ENCODE data around the gene RPL39L. TPM values are rescaled to one million over a fixed set of nuclear protein-coding genes. Genes with fewer than 3 reads are reported as not detected.

The RPL39L gene
- total and polyA plus RNA-seq, 4 experiments from 2014 or later: 2.6 to 15.7 (median 5.4) TPM

DNA sequence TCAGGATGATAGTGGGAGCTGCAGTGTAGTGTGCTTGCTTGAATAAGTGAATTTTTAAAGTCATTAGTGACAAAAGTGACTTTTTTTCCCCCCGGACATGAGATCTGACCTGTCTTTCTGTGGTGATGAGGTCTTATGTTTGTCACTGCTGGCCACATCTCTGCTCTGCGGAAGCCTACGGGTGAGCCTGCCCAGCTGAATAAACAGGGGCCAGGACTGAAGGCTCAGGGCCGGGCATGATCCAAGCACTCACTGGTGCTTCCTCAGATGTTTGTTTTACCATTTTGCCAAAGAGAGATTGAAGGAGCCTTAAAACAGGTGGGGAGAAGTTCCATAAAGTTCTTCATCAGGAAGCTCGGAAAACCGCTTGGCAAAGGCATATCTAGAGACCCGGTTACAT lies 35.0 kb downstream of the RPL39L start:
- DNase-seq: no peak
- H3K4me1 ChIP-seq (ENCODE audit: insufficient read depth, low read length): peaks cover 23% of the 10 kb centered on the region
- CTCF ChIA-PET (ENCODE audit: partially characterized antibody): interaction anchor here (6.4 kb wide), 1 partner anchor 9 kb away, joined by 57 read pairs; no protein-coding TSS in a partner anchor
- no peak overlapping the region for H3K4me3 ChIP-seq (ENCODE audit: low read length in 2 of 2)
- H3K27me3 Mint-ChIP-seq: no peaks in the 10 kb centered on the region
- H3K36me3 ChIP-seq (ENCODE audit: insufficient read depth, low read length): no peaks in the 10 kb centered on the region
- H3K4me3 Mint-ChIP-seq: no peak overlapping the region
- intact Hi-C loops (cut with micrococcal nuclease): no loop called here
- no peaks in the 10 kb centered on the region for H3K9me3 Mint-ChIP-seq
- no peak overlapping the region for H3K27ac ChIP-seq (ENCODE audit: low read depth, low read length)
- no peaks in the 10 kb centered on the region for H3K36me3 Mint-ChIP-seq
- H3K27me3 ChIP-seq (ENCODE audit: insufficient read depth, low read length): no peaks in the 10 kb centered on the region
- POLR2A ChIA-PET (ENCODE audit: partially characterized antibody): interaction anchor here (1.6 kb wide), 1 partner anchor 26 kb away, joined by 3 read pairs; no protein-coding TSS in a partner anchor
- peak overlapping the region in 1 of 7 donors; percentile 3 for H3K27ac Mint-ChIP-seq
- H3K9me3 ChIP-seq (ENCODE audit: control insufficient read depth in 1 of 2, low read length in 2 of 2): no peaks in the 10 kb centered on the region
- H3K4me1 Mint-ChIP-seq: peaks cover 15 to 25% (median 19%) of the 10 kb centered on the region in 4 donors

DNA sequence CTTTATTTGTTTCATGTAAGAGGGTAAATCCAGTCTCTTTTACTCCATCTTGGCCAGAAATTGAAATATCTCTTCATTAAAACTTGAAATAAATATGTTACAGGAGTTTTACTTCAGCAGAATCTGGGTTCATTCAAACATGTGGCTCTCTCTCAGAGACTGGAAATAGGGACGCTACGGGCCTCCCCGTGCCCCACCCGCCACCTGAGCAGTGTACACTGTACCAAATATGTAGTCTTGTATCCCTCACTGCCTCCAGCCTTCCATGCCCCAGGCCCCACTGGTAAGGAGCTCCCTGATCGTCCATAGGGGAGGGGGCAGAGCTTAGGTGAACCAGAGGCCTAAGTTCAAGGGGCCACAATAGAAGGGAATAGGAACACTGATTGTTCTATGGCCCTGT lies 36.0 kb downstream of the RPL39L start:
- POLR2A ChIA-PET (ENCODE audit: partially characterized antibody): interaction anchor here (1.0 kb wide), 1 partner anchor 10 kb away, joined by 3 read pairs; no protein-coding TSS in a partner anchor
- Mint-ChIP-seq H3K27ac (no peak overlapping the region), H3K9me3 (no peaks in the 10 kb centered on the region), H3K4me1 (peaks cover 15 to 27% (median 21%) of the 10 kb centered on the region in 4 donors), H3K27me3 (no peaks in the 10 kb centered on the region), H3K4me3 (peak overlapping the region in 1 of 8 donors; percentile 9), H3K36me3 (no peaks in the 10 kb centered on the region)
- CTCF ChIA-PET (ENCODE audit: partially characterized antibody): interaction anchor here (0.8 to 6.4 kb wide), 7 partner anchors 10 to 168 kb away, joined by 3 to 57 read pairs (median 6); partner anchors contain the start of gene RPL39L
- no peak overlapping the region for H3K4me3 ChIP-seq (ENCODE audit: low read length in 2 of 2)
- no peaks in the 10 kb centered on the region for H3K27me3 ChIP-seq (ENCODE audit: insufficient read depth, low read length)
- no peaks in the 10 kb centered on the region for H3K36me3 ChIP-seq (ENCODE audit: insufficient read depth, low read length)
- intact Hi-C loops (cut with micrococcal nuclease): no loop called here
- DNase-seq: no peak
- H3K27ac ChIP-seq (ENCODE audit: low read depth, low read length): no peak overlapping the region
- peaks cover 23% of the 10 kb centered on the region for H3K4me1 ChIP-seq (ENCODE audit: insufficient read depth, low read length)
- H3K9me3 ChIP-seq (ENCODE audit: control insufficient read depth in 1 of 2, low read length in 2 of 2): no peaks in the 10 kb centered on the region

DNA sequence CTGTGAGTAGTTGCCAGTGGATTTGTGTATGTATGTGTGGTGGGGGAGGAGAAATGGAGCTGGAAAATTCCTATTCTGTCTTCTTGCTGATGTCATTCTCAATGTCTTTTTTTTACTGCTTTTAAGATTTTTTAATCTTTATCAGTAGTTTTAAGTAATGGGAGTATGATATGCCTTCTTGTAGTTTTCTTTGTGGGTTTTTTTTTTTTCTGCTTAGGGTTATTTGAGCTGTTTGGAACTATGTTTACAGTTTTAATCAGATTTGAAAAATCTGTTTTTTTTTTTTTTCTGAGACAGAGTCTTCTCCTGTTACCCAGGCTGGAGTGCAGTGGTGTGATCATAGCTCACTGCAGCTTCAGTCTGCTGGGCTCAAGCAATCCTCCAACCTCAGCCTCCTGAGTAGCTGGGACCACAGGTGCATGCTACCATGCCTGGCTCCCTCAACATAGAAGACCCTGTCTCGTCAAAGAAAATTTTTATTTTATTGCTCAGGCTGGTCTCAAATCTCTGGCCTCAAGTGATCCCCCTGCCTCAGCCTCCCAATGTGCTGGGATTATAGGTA lies 37.1 kb downstream of the RPL39L start:
- H3K4me3 Mint-ChIP-seq: peak overlapping the region; percentile 70 to 91 (median 84)
- H3K4me1 Mint-ChIP-seq: peaks cover 22 to 33% (median 24%) of the 10 kb centered on the region in 4 donors
- H3K9me3 Mint-ChIP-seq: peaks cover 0 to 4% (median 0%) of the 10 kb centered on the region in 8 donors
- Histone ChIP-seq H3K9me3 (ENCODE audit: control insufficient read depth in 1 of 2, low read length in 2 of 2) (no peaks in the 10 kb centered on the region), H3K27me3 (ENCODE audit: insufficient read depth, low read length) (no peaks in the 10 kb centered on the region), H3K27ac (ENCODE audit: low read depth, low read length) (peak overlapping the region; percentile 18), H3K4me1 (ENCODE audit: insufficient read depth, low read length) (peaks cover 23% of the 10 kb centered on the region), H3K36me3 (ENCODE audit: insufficient read depth, low read length) (no peaks in the 10 kb centered on the region), H3K4me3 (ENCODE audit: low read length in 2 of 2) (peak overlapping the region; percentile 17 to 27)
- no peak for DNase-seq
- no peaks in the 10 kb centered on the region for H3K27me3 Mint-ChIP-seq
- CTCF ChIA-PET (ENCODE audit: partially characterized antibody): interaction anchor here (1.0 to 6.4 kb wide), 13 partner anchors 8 to 253 kb away, joined by 3 to 57 read pairs (median 6); partner anchors contain the start of genes RPL39L and ST6GAL1
- H3K36me3 Mint-ChIP-seq: peaks cover 0 to 4% of the 10 kb centered on the region in 2 donors
- peak overlapping the region; percentile 4 to 93 (median 88) for H3K27ac Mint-ChIP-seq
- POLR2A ChIA-PET (ENCODE audit: partially characterized antibody): interaction anchor here (0.9 to 1.8 kb wide), 12 partner anchors 9 to 1165 kb away, joined by 3 to 8 read pairs (median 4); partner anchors contain the start of genes EIF4A2, RPL39L and TRA2B
- intact Hi-C loops (cut with micrococcal nuclease): no loop called here

DNA sequence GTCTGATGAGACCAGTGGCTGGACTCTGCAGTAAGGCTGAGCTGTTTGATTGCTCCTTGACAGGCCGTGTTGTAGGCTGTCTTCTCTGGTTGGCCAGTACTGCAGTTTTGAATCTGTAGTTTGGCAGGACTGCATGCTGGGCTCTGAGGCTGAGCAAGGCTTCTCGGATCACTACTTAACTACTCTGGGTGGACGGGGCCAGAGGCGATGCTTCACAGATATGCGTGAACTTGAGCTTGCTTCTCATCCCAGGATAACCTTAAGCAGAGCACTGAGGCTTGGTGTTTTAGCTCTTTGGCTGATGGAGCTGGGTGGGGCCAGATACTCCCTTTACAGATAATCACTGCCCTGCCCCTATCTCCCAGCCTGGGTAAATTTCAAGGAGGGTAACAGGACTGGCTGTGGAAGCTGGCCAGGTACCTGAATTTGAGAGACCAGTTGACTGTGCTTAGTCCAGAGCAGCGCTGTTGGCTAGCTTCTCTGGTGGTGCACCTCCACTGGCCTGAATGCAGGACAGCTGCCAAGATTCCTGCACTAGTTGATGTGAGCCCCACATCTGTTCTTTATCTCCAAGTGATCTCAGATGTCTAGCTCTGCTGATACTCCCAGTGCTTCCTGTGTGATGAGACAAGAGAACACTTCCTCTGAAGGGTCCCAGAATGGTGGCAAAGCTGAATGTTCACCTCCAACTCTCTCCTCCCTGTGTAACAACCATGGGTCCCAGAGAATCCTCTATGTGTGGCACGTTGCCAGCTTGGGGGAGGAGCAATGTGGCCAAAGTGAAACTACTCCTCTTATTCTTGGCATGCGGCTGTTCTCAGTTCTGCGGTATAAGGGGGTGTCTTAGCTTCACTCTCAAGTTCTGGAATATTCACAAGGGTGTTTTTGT lies 37.9 kb downstream of the RPL39L start:
- peak; percentile 43 to 57 (median 48) for DNase-seq
- H3K4me3 ChIP-seq (ENCODE audit: low read length in 2 of 2): peak overlapping the region; percentile 17 to 27
- H3K9me3 ChIP-seq (ENCODE audit: control insufficient read depth in 1 of 2, low read length in 2 of 2): no peaks in the 10 kb centered on the region
- POLR2A ChIA-PET (ENCODE audit: partially characterized antibody): interaction anchor here (0.7 to 1.8 kb wide), 15 partner anchors 8 to 1164 kb away, joined by 3 to 8 read pairs (median 4); partner anchors contain the start of genes EIF4A2, RPL39L and TRA2B
- CTCF ChIA-PET (ENCODE audit: partially characterized antibody): interaction anchor here (1.0 to 6.4 kb wide), 11 partner anchors 8 to 252 kb away, joined by 3 to 57 read pairs (median 9); partner anchors contain the start of genes RPL39L and ST6GAL1
- Mint-ChIP-seq H3K36me3 (peaks cover 0 to 4% of the 10 kb centered on the region in 2 donors), H3K9me3 (peaks cover 0 to 4% (median 0%) of the 10 kb centered on the region in 8 donors), H3K27ac (peak overlapping the region; percentile 4 to 93 (median 88)), H3K4me3 (peak overlapping the region; percentile 70 to 91 (median 84)), H3K27me3 (no peaks in the 10 kb centered on the region), H3K4me1 (peaks cover 26 to 35% (median 28%) of the 10 kb centered on the region in 4 donors)
- peak overlapping the region; percentile 18 for H3K27ac ChIP-seq (ENCODE audit: low read depth, low read length)
- H3K36me3 ChIP-seq (ENCODE audit: insufficient read depth, low read length): no peaks in the 10 kb centered on the region
- H3K4me1 ChIP-seq (ENCODE audit: insufficient read depth, low read length): peaks cover 23% of the 10 kb centered on the region
- intact Hi-C loops (cut with micrococcal nuclease): no loop called here
- no peaks in the 10 kb centered on the region for H3K27me3 ChIP-seq (ENCODE audit: insufficient read depth, low read length)

DNA sequence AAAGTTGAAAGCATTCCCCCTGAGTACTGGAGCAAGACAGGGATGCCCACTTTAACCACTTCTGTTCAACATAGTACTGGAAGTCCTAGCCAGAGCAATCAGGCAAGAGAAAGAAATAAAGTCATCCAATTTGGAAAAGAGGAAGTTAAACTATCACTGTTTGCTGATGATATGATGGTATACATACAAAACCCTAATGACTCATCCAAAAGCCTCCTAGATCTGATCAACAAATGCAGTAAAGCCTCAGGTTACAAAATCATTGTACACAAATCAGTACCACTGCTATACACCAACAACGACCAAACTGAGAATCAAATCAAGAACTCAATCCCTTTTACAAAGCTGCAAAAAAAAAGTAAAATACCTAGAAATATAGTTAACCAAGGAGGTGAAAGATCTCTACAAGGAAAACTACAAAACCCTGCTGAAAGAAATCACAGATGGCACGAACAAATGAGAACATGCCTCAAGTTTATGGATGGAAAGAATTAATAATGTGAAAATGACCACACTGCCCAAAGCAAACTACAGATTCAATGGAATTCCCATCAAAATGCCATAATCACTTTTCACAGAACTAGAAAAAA lies 40.3 kb downstream of the RPL39L start:
- H3K4me3 Mint-ChIP-seq: no peak overlapping the region
- CTCF ChIA-PET (ENCODE audit: partially characterized antibody): no interaction called here
- H3K27ac Mint-ChIP-seq: peak overlapping the region in 1 of 7 donors; percentile 39

DNA sequence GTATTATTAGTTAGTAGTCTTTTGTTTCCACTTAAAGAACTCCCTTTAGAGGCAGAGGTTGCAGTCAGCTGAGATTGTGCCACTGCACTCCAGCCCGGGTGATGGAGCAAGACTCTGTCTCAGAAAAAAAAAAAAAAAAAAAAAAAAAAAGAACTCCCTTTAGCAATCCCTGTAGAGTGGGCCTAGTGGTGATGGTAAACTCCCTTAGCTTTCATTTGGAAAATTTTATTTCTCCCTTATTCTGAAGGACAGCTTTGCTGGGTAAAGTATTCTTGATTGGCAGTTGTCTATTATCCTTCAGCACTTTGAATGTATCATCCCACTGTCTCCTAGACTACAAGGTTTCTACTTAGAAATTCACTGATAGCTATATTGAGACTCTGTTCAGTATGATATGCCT lies 46.0 kb downstream of the RPL39L start:
- H3K4me3 ChIP-seq (ENCODE audit: low read length in 2 of 2): no peak overlapping the region
- intact Hi-C loops (cut with micrococcal nuclease): no loop called here
- H3K4me1 Mint-ChIP-seq: peaks cover 5 to 13% (median 8%) of the 10 kb centered on the region in 4 donors
- peaks cover 13 to 21% of the 10 kb centered on the region in 2 donors for H3K36me3 Mint-ChIP-seq
- no peak for DNase-seq
- no peak overlapping the region for H3K27ac Mint-ChIP-seq
- no peak overlapping the region for H3K4me3 Mint-ChIP-seq
- ChIA-PET POLR2A (ENCODE audit: partially characterized antibody) (interaction anchor here (0.5 to 1.0 kb wide), 2 partner anchors 9 to 48 kb away, joined by 3 read pairs; no protein-coding TSS in a partner anchor), CTCF (ENCODE audit: partially characterized antibody) (interaction anchor here (0.8 to 1.6 kb wide), 5 partner anchors 8 to 74 kb away, joined by 3 to 5 read pairs (median 3); no protein-coding TSS in a partner anchor)
- no peaks in the 10 kb centered on the region for H3K4me1 ChIP-seq (ENCODE audit: insufficient read depth, low read length)
- H3K36me3 ChIP-seq (ENCODE audit: insufficient read depth, low read length): no peaks in the 10 kb centered on the region
- no peak overlapping the region for H3K27ac ChIP-seq (ENCODE audit: low read depth, low read length)
- no peaks in the 10 kb centered on the region for H3K27me3 ChIP-seq (ENCODE audit: insufficient read depth, low read length)
- H3K9me3 Mint-ChIP-seq: peaks cover 0 to 34% (median 23%) of the 10 kb centered on the region in 8 donors
- peaks cover 0 to 5% of the 10 kb centered on the region in 2 donors for H3K9me3 ChIP-seq (ENCODE audit: control insufficient read depth in 1 of 2, low read length in 2 of 2)
- no peaks in the 10 kb centered on the region for H3K27me3 Mint-ChIP-seq

More for the DNA sequence above, 40.3 kb downstream of the RPL39L start:
- no peak overlapping the region for H3K27ac ChIP-seq (ENCODE audit: low read depth, low read length)
- H3K36me3 ChIP-seq (ENCODE audit: insufficient read depth, low read length): no peaks in the 10 kb centered on the region
- H3K4me1 ChIP-seq (ENCODE audit: insufficient read depth, low read length): peaks cover 23% of the 10 kb centered on the region
- Mint-ChIP-seq H3K27me3 (no peaks in the 10 kb centered on the region), H3K36me3 (peaks cover 2 to 4% of the 10 kb centered on the region in 2 donors), H3K4me1 (peaks cover 26 to 28% (median 28%) of the 10 kb centered on the region in 4 donors), H3K9me3 (peaks cover 0 to 9% (median 3%) of the 10 kb centered on the region in 8 donors)
- intact Hi-C loops (cut with micrococcal nuclease): no loop called here
- no peak for DNase-seq
- POLR2A ChIA-PET (ENCODE audit: partially characterized antibody): no interaction called here
- no peaks in the 10 kb centered on the region for H3K27me3 ChIP-seq (ENCODE audit: insufficient read depth, low read length)
- no peaks in the 10 kb centered on the region for H3K9me3 ChIP-seq (ENCODE audit: control insufficient read depth in 1 of 2, low read length in 2 of 2)
- H3K4me3 ChIP-seq (ENCODE audit: low read length in 2 of 2): no peak overlapping the region
